ENCODE data around the gene CITED4. TPM values are rescaled to one million over a fixed set of nuclear protein-coding genes. Genes with fewer than 3 reads are reported as not detected.

CITED4 gene
- total RNA-seq, 1 experiment from 2014 or later: 7.8 TPM

- no peaks in the 10 kb centered on the region for H3K9me3 ChIP-seq (ENCODE audit: control insufficient read depth in 1 of 2, insufficient read depth in 1 of 2, low read depth in 1 of 2, low read length in 2 of 2)
- DNase-seq (ENCODE audit: low read depth, low spot score): no peak
- H3K79me2 ChIP-seq (ENCODE audit: insufficient read depth, low read length): no peaks in the 10 kb centered on the region
- BruUV-seq (replicated peaks): no TSS peak
- intact Hi-C loops (cut with micrococcal nuclease): no loop called here
- no peak overlapping the region for H3K27ac ChIP-seq (ENCODE audit: low read depth, low read length)
- CTCF ChIA-PET: interaction anchor here (0.9 to 1.9 kb wide), 3 partner anchors 93 to 104 kb away, joined by 3 to 7 read pairs (median 4); no protein-coding TSS in a partner anchor
- H3K27me3 ChIP-seq (ENCODE audit: insufficient read depth, low read length): no peaks in the 10 kb centered on the region
- peaks cover 0 to 4% of the 10 kb centered on the region in 2 experiments; a peak in 1 of 4 replicates for H3K4me1 ChIP-seq (ENCODE audit: control insufficient read depth in 1 of 2, insufficient read depth in 2 of 2, low read length in 2 of 2)
- H3K9ac ChIP-seq (ENCODE audit: low read length): no peak overlapping the region
- RAD21 ChIA-PET (ENCODE audit: low non-redundant PET in 1 of 2, low total read pairs in 2 of 2, uncharacterized antibody in 2 of 2, unreplicated experiment in 2 of 2): no interaction called here
- no peaks in the 10 kb centered on the region for H3K9me2 ChIP-seq (ENCODE audit: insufficient read depth)
- POLR2A ChIA-PET: no interaction called here
- no peaks in the 10 kb centered on the region for H4K20me1 ChIP-seq (ENCODE audit: insufficient read depth)
- no peaks in the 10 kb centered on the region for H3K36me3 ChIP-seq (ENCODE audit: control insufficient read depth in 1 of 2, insufficient read depth in 2 of 2, low read length in 2 of 2)
- peak; percentile 77 for ATAC-seq
- no peak overlapping the region for H3K4me2 ChIP-seq (ENCODE audit: low read length)
- H3K4me3 ChIP-seq (replicated peaks in 1 of 2; ENCODE audit: low read depth in 1 of 2, low read length in 2 of 2): no peak overlapping the region
- H2AFZ ChIP-seq (ENCODE audit: low read depth, low read length, poor library complexity, severe bottlenecking): no peak overlapping the region
- TF ChIP-seq ATF3 (IDR thresholded peaks at IDR 0.05) (no peak), TCF7L2 (IDR thresholded peaks at IDR 0.05; ENCODE audit: borderline replicate concordance, extremely low read depth, insufficient read depth, insufficient read length) (no peak), CEBPB (IDR thresholded peaks at IDR 0.05; ENCODE audit: low read depth) (no peak), ZNF274 (IDR thresholded peaks at IDR 0.05; ENCODE audit: low read depth, low read length) (no peak), FOSL1 (IDR thresholded peaks at IDR 0.05; ENCODE audit: low read depth) (no peak), ELF1 (IDR thresholded peaks at IDR 0.05; ENCODE audit: borderline replicate concordance, low read depth) (no peak), YY1 (IDR thresholded peaks at IDR 0.05; ENCODE audit: extremely low read depth, insufficient replicate concordance, low read depth, low read length) (no peak), EZH2 (IDR thresholded peaks at IDR 0.05) (no peak), RAD21 (IDR thresholded peaks at IDR 0.05; ENCODE audit: low read depth) (peak; percentile 38; the same call in 1 of the 2 replicates), ZFX (IDR thresholded peaks at IDR 0.05) (no peak), MAX (IDR thresholded peaks at IDR 0.05) (no peak), POLR2A (IDR thresholded peaks at IDR 0.05; ENCODE audit: borderline replicate concordance, extremely low read depth, insufficient read depth, insufficient read length) (no peak), SIN3A (IDR thresholded peaks at IDR 0.05; ENCODE audit: low read depth) (no peak), CBX3 (IDR thresholded peaks at IDR 0.05; ENCODE audit: low read depth) (no peak), JUND (IDR thresholded peaks at IDR 0.05) (no peak), SRF (IDR thresholded peaks at IDR 0.05; ENCODE audit: low read depth) (no peak)
- TF ChIP-seq, protein P1, sequence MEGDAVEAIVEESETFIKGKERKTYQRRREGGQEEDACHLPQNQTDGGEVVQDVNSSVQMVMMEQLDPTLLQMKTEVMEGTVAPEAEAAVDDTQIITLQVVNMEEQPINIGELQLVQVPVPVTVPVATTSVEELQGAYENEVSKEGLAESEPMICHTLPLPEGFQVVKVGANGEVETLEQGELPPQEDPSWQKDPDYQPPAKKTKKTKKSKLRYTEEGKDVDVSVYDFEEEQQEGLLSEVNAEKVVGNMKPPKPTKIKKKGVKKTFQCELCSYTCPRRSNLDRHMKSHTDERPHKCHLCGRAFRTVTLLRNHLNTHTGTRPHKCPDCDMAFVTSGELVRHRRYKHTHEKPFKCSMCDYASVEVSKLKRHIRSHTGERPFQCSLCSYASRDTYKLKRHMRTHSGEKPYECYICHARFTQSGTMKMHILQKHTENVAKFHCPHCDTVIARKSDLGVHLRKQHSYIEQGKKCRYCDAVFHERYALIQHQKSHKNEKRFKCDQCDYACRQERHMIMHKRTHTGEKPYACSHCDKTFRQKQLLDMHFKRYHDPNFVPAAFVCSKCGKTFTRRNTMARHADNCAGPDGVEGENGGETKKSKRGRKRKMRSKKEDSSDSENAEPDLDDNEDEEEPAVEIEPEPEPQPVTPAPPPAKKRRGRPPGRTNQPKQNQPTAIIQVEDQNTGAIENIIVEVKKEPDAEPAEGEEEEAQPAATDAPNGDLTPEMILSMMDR (IDR thresholded peaks at IDR 0.05 in 2 of 3, conservative IDR thresholded peaks at IDR 0.05 in 1 of 3; ENCODE audit: borderline replicate concordance in 1 of 3, insufficient read depth in 1 of 3, low read depth in 2 of 3, low read length in 2 of 3): peak; percentile 18 to 64 (median 53); a peak in 5 of 6 replicates
Observed at GRCh38 chr1:40855513-40855912, 6.7 kb downstream of the CITED4 start.

Data from HCT116 (cell line).